IPS-15b (cell line): ENCODE data around the gene PRRT3.
"Not testable (repeated sequence)": the region's sequence is repeated elsewhere in the genome, so short reads cannot be mapped to it uniquely, and the experiment has no call there.

Source experiments
- H3K27me3 ChIP-seq: one replicate; pipeline ENCODE4 v1.6.1; 2013; ENCODE audit warnings: low read length; ENCODE audit not compliant: control insufficient read depth, insufficient read depth
- H3K36me3 ChIP-seq: one replicate; pipeline ENCODE4 v1.6.1; 2013; ENCODE audit warnings: low read length; ENCODE audit not compliant: control insufficient read depth, insufficient read depth
- H3K4me1 ChIP-seq: one replicate; pipeline ENCODE4 v1.6.1; 2013; ENCODE audit warnings: mild to moderate bottlenecking, low read length; ENCODE audit not compliant: control insufficient read depth, insufficient read depth
- H3K4me3 ChIP-seq: one replicate; pipeline ENCODE4 v1.5.1; 2013; ENCODE audit warnings: low read depth, low read length
- H3K9ac ChIP-seq: one replicate; pipeline ENCODE4 v1.6.1; 2013; ENCODE audit warnings: low read depth, mild to moderate bottlenecking, low read length
- H3K9me3 ChIP-seq: one replicate; pipeline ENCODE4 v1.6.1; 2013; ENCODE audit warnings: mild to moderate bottlenecking, low read length; ENCODE audit not compliant: control insufficient read depth, insufficient read depth

The PRRT3 gene

DNA sequence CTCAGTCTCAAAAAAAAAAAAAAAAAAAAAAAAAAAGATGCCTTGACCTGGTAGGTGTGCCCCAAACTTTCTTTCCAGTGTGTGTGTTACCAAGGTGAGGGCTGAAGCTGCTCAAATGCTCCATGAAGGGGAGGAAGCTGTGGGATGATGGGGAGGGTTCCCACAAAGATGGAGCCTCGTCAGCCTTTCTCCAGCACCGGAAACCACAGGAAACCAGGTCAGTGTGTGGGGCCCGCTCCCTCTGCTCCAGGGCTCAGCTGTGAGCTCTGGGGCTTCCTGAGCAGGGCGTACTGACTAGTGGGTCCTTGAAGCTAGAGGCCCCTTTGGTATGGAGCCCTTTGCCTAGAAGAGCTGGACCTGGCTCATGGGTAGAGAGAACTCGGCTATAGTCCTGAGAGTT is 50.2 kb downstream of the PRRT3 start:
- H3K4me3 ChIP-seq: no peak overlapping the region
- H3K9ac ChIP-seq: no peak overlapping the region
- H3K4me1 ChIP-seq: peaks cover 9% of the 10 kb centered on the region

DNA sequence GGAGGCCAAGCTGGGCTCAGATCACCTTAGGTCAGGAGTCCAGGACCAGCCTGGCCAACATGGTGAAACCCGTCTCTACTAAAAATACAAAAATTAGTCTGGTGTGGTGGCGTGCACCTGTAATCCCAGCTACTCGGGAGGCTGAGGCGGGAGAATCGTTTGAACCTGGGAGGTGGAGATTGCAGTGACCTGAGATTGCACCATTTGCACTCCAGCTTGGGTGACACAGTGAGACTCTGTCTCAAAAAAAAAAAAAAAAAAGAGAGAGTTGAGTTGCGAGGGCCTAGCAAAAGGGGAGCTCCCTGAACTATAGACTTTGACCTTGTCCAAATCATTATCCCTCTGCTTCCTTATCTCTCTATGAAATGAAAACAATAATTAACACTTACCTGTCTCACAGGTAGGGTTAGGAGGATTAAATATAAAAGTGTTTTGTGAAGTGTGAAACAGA is 51.2 kb downstream of the PRRT3 start:
- H3K27me3 ChIP-seq, H3K36me3 ChIP-seq, H3K4me1 ChIP-seq, H3K4me3 ChIP-seq, H3K9me3 ChIP-seq, H3K9ac ChIP-seq: not testable (repeated sequence)

More for the DNA sequence above, 50.2 kb downstream of the PRRT3 start:
- Histone ChIP-seq H3K36me3 (no peaks in the 10 kb centered on the region), H3K9me3 (no peaks in the 10 kb centered on the region), H3K27me3 (no peaks in the 10 kb centered on the region)

DNA sequence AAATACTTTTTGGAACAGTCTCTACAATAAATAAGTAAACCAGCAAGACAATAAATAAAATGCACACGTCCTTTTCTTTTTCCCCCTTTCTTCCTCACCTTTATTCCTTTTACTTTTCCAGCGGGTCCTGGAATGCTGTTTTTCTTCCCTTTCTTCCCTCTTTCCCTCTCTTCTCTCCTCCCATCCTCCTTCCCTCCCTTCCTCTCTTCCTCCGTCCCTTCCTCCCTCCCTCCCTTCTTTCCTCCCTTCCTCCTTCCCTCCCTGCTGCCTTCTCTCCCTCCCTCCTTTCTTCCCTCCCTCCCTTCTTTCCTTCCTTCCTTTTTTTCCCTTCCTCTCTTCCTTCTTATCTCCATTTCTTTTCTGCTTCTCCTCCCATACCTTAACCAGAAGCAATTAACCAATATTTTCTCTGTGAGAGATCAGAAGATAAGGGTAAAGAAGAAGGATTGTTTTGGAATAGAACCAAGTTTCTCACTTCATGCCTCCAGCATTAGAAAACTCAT is 52.9 kb downstream of the PRRT3 start:
- no peaks in the 10 kb centered on the region for H3K27me3 ChIP-seq
- no peak overlapping the region for H3K4me3 ChIP-seq
- no peaks in the 10 kb centered on the region for H3K9me3 ChIP-seq
- H3K4me1 ChIP-seq: peaks cover 9% of the 10 kb centered on the region
- H3K9ac ChIP-seq: no peak overlapping the region
- H3K36me3 ChIP-seq: no peaks in the 10 kb centered on the region

DNA sequence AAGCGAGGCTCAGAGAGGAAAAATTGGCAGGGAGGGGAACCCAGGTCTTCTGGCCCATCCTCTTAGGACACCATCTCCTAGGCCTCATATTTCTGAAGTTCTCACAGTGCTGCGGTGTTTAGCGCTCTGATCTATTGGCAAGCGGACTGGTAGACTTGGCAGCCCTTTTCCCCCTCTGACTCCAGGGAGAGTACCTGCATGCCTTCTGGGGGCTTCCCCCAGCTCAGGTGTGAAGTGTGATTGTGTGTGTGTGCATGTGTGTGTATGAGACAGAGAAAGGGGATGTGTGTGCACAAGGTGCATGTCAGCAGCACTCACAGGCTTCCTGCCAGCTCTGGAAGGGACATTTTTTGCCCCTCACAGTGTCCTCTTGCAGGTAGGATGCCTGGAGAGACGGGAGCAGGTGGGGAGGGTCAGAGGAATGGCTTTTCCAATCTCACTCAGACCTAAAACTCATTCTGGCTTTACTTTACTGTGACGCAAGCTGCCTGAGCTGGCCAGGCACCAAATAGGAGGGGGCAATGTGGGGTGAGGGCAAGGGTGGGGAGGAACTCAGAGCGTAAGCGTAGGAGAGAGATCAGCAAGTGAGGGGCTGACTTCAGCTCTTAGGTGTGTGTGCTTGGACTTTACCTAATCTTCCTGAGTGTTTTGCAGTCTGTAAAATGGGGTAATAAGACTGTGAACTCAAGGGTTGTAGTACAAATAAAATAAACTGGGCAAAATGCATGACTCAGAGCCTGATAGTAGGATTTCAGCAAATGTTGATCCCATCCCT is 53.6 kb downstream of the PRRT3 start:
- Histone ChIP-seq H3K27me3 (no peaks in the 10 kb centered on the region), H3K9me3 (no peaks in the 10 kb centered on the region), H3K36me3 (peaks cover 3% of the 10 kb centered on the region), H3K4me1 (peaks cover 9% of the 10 kb centered on the region), H3K9ac (no peak overlapping the region), H3K4me3 (no peak overlapping the region)

DNA sequence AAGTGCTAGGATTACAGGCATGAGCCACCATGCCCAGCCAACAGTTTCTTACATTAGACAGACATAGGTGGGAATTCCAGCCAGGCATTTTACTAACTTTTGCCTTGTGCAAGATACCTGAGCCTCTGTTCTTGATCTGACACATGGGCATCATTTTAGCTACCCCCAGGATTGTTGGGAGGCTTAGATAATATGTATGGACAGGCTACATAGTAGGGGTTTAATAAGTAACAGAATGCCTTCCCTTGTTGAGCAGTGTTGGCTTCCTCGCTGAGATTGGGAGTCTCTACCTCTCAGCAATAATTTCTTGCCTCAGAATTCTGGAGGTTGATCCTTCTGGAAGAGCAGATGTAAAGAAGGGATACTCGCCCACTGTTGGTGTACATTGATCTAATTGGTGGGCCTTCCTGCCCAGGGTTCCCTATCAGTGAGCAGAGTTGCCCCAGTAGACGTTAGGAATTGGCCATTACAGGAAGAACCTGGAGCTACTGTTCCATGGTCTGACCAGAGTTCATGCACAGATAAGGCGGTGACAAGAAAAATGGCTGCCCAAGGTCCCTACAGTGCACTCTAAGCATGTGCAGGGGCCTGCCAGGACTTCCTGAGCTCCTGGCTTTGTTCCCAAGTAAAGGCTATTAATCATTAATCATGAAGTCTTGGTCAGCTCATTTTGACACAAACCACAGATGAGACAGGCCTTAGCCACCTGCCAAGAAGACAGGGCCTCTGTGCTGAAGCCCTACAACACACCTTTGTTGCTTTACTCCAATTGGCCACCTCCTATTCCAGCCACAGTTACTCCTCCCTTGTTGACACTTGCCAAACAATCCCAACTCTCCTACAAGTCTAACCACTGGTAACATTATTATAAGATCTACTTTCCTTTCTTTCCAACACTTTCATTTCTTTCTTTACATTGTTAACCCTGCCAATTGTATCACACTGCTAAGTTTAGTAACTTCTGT is 54.5 kb downstream of the PRRT3 start:
- H3K4me1 ChIP-seq: peaks cover 4% of the 10 kb centered on the region
- H3K36me3 ChIP-seq: peaks cover 12% of the 10 kb centered on the region
- H3K9ac ChIP-seq: no peak overlapping the region
- no peaks in the 10 kb centered on the region for H3K27me3 ChIP-seq
- H3K9me3 ChIP-seq: no peaks in the 10 kb centered on the region
- H3K4me3 ChIP-seq: no peak overlapping the region

DNA sequence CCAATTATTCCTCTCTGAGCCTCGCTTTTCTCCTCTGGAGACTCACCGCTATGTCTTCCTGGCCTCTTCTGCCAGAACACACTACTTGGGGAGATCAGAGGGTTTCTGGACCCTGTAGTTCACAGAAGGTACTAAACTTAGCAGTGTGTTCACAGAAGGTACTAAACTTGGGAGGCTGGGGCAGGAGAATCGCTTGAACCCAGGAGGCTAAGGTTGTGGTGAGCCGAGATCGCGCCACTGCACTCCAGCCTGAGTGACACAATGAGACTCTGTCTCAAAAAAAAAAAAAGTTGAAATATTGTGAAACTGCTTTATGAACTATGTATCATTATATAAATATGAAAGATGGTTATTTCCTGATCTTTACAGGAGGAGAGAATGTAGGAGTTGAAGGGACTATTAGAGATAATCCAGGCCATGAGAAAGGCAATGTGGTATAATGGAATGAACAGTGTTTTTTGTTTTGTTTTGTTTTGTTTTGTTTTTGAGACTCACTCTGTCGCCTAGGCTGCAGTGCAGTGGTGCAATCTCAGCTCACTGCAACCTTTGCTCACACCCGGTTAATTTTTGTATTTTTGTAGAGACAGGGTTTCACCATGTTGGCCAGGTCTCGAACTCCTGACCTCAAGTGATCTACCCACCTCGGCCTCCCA is 55.3 kb downstream of the PRRT3 start:
- not testable (repeated sequence) for H3K9me3 ChIP-seq, H3K9ac ChIP-seq, H3K4me1 ChIP-seq, H3K4me3 ChIP-seq, H3K27me3 ChIP-seq
- H3K36me3 ChIP-seq: peaks cover 13% of the 10 kb centered on the region

DNA sequence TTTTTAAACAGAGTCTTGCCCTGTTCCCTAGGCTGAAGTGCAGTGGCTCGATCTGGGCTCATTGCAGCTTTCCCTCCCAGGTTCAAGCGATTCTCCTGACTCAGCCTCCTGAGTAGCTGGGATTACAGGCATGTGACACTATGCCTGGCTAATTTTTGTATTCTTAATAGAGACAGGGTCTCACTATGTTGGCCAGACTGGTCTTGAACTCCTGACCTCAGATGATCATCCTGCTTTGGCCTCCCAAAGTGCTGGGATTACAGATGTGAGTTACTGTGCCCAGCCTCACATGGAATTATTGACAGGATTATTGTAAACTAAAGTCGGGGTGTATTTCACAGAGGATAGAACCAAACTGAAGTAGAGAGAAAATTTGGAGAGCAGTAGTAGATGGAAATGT is 56.5 kb downstream of the PRRT3 start:
- H3K27me3 ChIP-seq, H3K4me3 ChIP-seq, H3K9ac ChIP-seq, H3K4me1 ChIP-seq, H3K9me3 ChIP-seq: not testable (repeated sequence)
- H3K36me3 ChIP-seq: peaks cover 13% of the 10 kb centered on the region
